Stimulated activated CD4-positive, alpha-beta T cell treated with anti-CD3 and anti-CD28 coated beads, Interleukin-4, amount 100 ng/mL, for 4 hours (primary cell): Measurements from ENCODE around the gene NLRP6.
"Not testable (repeated sequence)": the region's sequence is repeated elsewhere in the genome, so short reads cannot be mapped to it uniquely, and the experiment has no call there.

Source experiments
- DNase-seq, 2 experiments: peaks; one replicate each; pipeline ENCODE4 v3.0.0-alpha.2; 2020

NLRP6 gene

DNA sequence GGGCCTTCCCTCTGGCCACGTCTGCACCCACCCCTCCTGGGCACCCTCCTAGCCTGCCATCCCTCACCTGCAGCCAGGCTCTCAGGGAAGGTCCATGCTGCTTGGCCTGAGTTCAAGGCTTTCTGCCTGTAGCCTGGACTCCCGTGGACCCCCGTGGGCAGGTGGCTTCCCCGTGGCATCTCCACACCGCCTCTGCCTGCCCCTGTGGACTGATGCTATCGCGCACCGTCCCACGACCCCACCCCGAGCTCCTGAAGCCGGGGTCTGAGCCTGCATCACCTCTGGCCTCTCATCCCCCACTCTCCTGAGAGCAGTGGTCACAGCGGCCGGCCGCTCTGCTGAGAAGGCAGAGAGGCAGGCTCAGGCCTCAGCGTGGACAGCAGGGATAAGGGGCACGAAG, 16.6 kb downstream of the NLRP6 start:
- no peak for DNase-seq

GRCh38 chr11:295351-296170, 17.4 kb downstream of the NLRP6 start:
- no peak for DNase-seq

- no peak for DNase-seq
These were observed 18.2 kb downstream of the NLRP6 start for GRCh38 chr11:296171-297050.

DNA sequence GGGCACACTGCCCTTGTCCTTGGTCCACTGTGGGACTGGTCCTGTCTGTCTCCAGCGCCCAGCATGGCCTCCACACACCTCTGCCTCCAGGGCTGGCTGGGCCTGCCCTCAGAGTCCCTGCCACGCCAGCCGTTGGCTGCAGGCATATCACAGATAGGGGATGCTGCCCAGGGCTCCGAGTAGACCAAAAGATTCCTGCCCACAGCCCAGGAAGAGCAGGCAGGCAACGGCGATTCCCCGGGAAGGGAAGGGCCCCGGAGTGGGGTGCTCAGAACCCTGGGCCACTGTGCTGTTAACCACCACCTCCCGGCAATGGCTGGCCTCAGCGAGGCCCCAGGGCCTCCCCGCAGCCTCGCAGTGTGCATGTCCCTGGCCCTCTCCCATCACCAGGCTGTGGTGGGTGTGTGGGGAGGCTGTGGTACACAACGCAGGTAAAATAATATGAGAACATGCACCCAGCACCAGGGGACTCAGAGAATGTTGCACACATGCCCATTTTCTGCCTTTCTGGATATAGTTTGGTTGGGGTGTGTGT, 18.9 kb downstream of the NLRP6 start:
- DNase-seq: no peak

DNA sequence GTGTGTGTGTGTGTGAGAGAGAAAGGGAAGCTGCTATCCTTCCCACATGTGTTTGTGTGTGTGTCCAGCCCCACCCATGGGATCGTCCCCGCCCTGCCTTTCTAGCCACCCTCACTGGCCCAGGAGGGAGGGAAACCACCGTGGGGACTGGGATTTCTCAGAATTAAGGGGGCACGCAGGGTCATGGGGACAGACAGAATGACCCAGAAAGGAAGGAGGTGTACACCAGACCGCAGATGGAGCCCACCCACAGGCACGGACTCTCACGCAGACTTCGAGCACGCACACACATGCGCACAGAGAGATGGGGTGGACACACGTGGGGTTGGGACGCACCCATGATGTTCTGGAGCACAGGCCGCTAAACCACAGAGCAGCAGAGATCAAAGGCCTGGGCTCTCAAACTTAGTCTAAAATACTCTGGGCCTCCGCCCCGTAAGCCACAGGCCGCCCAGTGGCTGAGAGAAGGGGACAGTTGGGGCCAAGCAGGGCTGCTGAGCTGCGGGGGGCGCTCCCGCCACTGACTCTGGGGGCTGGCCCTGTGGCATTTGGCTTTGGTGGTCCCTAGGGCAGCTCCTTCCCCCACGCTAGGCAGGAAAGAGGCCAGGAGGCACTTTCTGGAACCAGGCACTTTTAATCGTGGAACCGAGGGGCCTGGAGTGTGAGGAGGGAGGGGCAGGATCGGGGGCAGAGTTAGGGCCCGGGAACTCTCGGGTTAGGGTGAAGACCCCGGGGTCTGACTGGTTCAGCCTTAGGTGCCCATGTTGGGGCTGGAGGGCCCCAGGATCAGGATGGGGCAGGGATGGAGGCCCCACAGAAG, 19.6 kb downstream of the NLRP6 start:
- peak in 1 of 2 experiments; percentile 47 for DNase-seq

GRCh38 chr11:298406-299065, 20.3 kb downstream of the NLRP6 start:
- peak in 1 of 2 experiments; percentile 15 for DNase-seq

DNA sequence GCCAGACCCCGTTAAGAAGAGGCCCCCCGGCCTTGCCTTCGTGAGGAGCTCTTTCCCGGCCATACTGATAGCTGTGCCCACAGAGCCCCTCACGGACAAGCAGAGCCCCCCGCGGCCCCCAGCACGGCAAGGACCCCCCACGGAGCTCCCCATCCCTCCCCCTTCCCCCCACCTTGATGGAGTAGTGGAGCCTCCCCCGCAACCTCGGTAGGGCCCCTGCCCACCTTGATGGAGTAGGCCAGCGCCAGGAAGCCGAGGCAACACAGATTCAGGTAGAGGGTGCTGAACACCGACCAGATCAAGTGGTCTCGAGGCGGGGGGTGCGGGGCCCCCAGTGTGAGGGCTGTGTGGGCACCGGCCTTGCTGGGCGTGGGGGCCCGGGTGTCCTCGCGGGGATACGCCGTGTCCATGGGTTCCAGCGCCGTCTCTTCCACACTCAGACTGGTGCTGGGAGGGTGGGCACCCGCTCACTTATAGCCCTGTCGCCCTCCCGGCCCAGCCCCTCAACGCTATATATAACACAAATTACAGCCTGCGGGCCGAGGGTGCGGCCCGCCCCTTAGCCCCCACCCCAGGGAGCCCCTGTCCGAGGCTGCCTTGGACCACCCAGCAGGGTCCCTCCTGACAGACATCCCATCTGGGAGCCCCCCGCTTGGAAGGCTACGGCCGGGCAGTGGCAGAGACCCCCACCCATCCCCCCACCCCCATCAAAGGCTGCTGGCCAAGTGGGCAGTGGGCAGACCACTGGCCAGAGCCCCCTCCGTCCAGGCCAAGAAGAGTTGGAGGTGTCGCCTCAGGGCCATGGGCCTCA, 21.1 kb downstream of the NLRP6 start, which contains the start of gene IFITM5:
Gene IFITM5, minus strand, starts transcription at position 446 of the 811 bp plus-strand sequence. Its CDS starts 36 bp downstream, at position 410.
- DNase-seq: no peak

GRCh38 chr11:299951-300735, 21.9 kb downstream of the NLRP6 start:
- DNase-seq: no peak

- no peak for DNase-seq
These were observed 25.2 kb downstream of the NLRP6 start for GRCh38 chr11:303363-303762.

GRCh38 chr11:304061-304506, 25.9 kb downstream of the NLRP6 start:
- DNase-seq: no peak

GRCh38 chr11:304915-305843, 27.0 kb downstream of the NLRP6 start:
- DNase-seq: peak in 1 of 2 experiments; percentile 57

DNA sequence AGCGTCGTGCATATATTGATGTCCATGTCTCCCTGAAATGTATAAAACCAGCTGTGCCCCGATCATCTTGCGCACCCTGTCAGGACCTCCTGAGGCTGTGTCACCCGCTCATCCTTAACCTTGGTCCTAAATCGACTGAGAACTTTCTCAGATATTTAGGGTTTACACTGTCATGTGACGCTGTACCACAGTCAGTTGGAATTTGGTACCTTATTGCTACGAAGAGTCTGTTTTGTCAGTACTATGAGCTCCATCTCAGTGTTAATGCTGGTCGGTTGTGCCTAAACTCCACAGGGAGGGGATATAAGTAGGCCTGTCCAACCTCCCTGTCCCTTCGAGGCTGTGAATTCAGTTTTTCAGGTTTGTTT, 27.6 kb downstream of the NLRP6 start:
- no peak for DNase-seq

- DNase-seq: no peak
These were observed 28.6 kb downstream of the NLRP6 start for GRCh38 chr11:306645-307371.

GRCh38 chr11:307766-308708, 29.8 kb downstream of the NLRP6 start, which contains the start of gene IFITM2:
TSS of gene IFITM2 (plus strand) at chr11:307816. CDS start at chr11:308193, 377 bp downstream.
- peak in 1 of 2 experiments; percentile 50 for DNase-seq

- not testable (repeated sequence) for DNase-seq
These were observed 30.8 kb downstream of the NLRP6 start for GRCh38 chr11:308740-309665.
